HG03066 (cell line): ENCODE data around the gene TRAF7.
"Not testable (repeated sequence)": the region's sequence is repeated elsewhere in the genome, so short reads cannot be mapped to it uniquely, and the experiment has no call there.

ENCODE experiments used
- ATAC-seq: cut with Tn5 transposase; IDR thresholded peaks from one replicate; pipeline ENCODE4 v1.9.1; 2021; ENCODE audit warnings: low read depth; ENCODE audit not compliant: unreplicated experiment

Gene TRAF7

DNA sequence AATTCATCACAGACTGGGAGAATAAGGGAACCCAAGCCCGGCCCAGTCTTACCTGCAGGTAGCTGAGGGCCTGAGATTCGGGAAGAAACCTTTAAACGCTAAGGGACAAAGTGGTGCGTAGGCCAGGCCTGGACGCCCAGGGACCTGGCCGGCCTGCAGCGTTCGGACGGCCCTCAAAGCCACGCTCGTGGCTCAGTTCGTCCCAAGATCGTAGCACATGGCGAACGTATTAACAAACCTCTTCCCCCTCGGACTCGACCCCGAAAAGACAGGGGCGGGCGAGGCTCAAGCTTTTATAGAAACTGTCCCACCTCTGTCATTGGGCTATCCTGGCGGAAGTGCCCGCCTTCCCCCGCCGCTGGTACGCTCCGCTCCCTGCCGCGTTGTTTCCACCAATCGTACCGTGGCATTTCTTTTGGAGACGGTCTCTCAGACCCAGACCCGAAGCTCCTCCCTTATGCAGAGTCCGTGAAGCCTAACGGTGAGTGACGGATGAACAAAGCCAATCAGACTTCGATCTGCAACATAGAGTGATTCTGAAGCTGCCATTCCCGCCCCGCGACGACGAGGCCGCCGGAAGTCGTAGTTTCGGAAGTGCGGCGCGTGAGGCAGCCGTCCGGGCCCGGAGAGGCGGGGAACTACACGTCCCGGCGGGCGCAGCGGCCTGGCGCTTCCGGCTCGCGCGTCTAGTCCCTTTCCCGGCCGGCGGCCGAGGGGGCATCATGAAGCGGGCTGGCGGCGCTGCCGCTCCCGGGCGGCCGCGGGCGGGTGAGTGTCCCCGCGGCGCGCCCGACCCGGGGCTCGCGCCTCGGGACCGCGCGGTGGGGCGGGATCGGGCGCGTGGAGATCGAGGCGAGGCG lies at the start of gene TRAF7:
TSS of gene TRAF7 (plus strand) at position 692 of the 860 bp plus-strand sequence. CDS start 8,139 bp downstream, outside the sequence.
- ATAC-seq: peak; percentile 85

DNA sequence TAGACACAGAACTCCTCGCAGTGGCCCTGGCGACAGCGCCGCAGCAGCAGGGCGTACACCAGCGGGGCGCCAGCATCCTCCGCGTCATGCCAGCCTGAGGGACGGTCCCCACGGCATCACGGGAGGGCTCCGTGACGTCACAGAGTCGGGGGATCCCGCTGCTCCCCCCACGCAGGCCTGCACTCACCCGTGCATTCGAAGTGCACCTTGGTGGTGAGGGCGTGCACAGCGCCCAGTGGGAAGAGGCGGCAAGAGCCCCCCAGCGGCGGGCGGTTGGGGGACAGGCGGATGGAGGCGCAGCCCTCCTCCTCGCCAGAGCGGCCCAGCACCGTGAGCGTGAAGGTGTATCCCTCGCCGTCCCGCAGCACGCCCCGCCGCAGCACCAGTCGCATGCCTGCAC lies 49.4 kb upstream of the TRAF7 start:
- ATAC-seq: not testable (repeated sequence)

DNA sequence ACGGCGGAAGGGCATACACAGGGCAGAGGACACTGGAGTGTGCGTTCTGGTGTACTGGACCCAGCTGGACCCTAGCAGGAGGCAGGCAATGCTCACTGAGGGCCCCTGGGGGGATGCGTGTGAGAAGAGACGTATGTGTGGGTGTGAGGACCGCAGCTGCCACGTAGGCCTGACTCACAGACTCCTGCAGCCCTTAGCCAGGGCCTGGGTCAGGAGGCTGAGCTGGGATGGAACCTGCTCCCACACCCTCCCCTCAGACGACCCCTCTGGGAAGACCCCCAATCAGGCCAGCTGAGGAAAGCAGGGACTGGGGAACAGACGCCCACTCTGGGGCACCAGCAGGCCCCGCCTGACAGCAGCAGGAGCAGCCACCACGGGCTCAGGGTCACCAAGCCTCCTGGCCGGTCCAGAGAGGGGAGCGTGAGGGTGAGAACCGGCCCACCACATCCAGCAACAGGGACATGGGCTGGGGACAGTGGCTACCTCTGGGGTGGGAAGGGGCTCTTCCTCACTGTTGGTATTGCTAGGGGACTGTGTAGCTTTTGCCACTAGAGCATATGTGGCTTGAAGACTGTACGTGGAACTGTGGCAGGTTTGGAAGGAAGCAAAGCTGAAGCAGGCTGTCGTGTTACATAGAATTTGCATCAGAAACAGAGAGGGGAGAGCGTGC lies 48.3 kb upstream of the TRAF7 start:
- not testable (repeated sequence) for ATAC-seq

DNA sequence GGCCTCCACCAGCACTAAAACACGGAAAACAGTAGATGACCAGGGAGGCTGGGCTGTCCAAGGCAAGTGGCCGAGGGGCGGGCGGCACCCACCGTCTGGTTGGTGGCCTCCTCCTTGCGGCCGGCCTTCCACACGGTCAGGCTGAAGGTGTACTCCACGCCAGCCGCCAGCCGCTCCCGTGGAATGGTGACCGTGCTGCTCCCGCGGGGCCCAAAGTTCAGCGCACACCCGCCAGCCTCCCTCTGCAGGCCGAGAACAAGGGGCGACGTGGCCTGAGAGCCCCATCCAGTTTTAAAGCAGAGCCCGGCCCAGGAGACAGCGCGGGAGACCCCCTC lies 47.8 kb upstream of the TRAF7 start:
- not testable (repeated sequence) for ATAC-seq

DNA sequence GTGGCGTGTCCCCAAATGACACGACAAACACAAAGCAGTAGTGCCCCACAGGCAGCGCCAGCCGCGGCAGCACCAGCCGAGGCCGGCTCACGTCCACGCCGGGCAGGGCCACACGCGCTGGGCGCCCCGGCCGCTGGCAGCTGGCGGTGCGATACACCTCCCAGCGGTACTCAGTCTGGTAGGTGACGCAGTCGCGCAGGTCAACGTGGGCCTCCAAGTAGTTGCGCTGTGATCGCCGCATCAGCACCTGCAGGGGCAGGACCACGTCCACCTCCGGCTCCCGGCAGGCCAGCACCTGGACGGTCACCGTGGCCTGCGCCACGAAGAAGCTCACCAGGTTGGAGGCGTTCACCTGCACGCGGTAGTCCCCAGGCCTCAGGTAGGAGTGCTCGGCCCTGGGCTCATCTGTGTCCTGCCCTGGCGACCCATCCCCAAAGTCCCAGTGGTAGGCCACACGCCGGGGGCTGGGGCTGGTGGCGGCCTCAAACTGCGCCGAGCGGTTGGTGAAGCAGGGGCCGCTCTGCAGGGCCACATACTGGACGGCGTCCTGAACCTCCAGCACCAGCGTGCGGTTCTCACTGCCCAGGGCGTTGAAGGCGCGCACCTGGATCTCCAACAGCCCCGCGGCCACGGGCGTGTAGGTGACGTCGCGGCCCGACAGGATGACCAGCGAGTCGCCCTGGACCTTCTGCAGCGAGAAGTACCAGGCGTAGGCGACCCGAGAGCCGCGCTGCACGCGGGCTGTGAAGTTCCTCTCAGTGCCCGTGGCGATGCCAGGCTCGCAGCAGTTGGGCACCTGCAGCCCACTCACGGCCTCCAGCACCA lies 46.9 kb upstream of the TRAF7 start:
- ATAC-seq: not testable (repeated sequence)

DNA sequence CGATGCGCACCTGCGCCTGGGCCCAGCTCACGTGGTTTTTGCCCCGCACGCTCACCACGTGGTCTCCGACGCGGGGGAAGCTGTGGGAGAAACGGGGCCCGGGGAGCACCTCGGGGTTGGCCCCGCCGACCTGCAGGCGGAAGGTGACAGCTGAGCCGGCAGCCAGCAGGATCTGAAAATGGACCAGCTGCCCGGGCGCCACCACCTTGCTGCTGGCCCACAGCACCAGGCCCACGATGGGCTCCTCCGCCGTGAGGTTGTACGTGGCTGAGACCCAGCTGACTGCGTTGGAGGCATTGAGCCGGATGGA lies 46.4 kb upstream of the TRAF7 start:
- not testable (repeated sequence) for ATAC-seq

DNA sequence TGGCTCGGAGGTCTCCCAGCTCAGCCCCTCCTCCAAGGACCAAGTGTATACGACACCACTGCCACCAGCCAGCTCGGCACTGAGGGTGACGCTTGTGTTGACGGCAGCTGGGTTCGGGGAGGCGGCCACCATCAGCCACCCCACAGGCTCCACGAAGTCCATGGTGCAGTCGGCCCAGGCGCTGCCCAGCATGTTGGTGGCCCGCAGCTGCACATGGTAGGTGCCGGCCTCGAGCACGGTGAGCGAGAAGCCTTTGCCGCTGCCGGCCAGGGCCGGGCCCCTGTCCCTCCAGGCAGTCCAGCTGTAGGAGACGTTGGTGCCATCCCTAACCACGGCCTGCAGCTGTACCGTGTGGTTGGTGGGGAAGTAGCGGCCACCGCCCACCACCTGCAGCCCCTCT lies 45.7 kb upstream of the TRAF7 start:
- not testable (repeated sequence) for ATAC-seq

DNA sequence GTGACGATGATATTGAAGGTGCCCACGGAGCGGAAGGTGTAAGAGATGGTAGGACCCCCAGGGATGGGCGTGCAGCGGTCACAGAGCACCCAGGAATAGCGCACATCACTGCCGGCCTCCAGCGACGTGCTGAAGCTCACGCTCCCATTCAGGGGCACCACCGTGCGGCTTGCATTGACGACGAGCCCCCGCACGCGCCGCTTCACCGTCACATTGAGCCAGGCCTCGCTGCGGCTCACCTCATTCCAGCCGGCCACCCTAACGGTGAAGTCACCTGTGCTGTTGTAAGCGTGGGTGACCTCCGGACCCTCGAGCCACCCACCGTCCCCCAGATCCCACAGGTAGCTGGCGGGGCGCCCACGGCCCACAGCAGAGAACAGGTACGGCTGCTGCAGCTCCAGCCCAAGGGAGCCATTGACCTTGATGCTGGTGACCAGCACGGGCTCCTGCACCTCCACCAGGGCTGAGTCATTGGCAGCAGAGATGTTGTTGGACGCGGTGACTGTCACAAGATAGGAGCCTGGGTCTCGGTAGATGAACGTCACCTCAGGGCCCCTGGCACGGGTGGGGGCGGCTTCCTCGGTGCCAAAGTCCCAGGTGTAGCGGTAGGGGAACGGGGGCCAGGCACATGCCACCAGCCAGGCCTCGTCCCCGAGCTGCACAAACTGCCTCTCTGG lies 45.1 kb upstream of the TRAF7 start:
- ATAC-seq: not testable (repeated sequence)

DNA sequence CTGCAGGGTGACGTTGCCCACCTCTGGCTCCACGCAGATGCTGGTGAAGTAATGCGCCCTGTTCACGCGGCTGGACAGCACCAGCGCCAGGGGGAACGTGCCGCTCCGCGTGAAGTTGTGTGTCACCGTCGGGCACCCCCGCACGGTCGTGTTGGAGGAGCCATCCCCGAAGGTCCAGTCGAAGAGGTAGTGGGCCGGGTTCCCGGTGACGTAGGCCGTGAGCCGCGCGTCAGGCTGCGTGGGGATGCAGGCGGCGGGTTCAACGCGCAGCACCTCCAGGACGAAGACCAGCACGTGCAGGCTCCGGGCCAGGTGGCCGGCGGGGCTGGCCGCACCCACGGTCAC lies 44.6 kb upstream of the TRAF7 start:
- not testable (repeated sequence) for ATAC-seq

DNA sequence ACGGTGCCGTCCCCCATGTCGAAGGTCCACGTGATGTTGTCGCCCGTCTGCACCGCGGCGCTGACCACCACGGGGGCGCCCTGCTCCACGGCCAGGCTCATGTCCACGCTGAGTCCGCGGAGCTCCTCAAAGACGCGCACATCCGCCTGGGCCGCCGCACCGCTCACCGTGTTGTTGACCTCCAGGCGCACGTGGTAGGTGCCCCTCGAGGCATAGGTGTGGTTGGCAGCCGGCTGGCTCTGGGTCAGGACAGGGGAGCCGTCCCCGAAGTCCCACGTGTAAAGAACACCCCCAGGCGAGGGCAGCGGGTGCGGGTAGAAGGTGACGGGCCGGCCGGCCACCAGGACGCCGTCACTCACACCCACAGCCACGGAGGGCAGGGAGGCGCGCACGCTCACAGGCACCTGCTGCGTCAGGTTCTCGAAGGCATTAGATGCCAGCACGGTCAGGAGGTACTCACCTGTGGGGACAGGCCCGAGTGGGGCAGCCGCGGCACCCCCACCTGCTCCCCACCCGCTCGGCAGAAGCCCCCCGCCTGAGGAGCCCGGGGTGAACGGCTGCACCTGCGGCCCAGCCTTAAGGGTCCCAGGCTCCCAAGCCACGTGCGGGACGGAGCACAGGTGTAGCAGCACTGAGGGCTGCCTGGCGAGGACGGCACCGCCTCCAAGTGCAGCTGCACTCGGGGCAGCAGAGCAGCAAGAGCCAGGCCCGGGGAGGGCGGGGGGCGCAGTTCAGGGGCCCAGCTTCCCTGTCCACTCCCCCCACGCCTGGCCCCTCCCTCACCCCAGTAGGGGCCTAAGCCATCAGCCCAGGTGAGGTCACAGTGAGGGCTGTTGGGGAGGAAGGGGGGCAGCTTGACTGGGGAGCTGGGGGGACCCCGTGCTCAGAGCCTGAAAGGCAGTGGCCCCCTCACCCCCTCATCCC lies 43.9 kb upstream of the TRAF7 start:
- ATAC-seq: not testable (repeated sequence)

DNA sequence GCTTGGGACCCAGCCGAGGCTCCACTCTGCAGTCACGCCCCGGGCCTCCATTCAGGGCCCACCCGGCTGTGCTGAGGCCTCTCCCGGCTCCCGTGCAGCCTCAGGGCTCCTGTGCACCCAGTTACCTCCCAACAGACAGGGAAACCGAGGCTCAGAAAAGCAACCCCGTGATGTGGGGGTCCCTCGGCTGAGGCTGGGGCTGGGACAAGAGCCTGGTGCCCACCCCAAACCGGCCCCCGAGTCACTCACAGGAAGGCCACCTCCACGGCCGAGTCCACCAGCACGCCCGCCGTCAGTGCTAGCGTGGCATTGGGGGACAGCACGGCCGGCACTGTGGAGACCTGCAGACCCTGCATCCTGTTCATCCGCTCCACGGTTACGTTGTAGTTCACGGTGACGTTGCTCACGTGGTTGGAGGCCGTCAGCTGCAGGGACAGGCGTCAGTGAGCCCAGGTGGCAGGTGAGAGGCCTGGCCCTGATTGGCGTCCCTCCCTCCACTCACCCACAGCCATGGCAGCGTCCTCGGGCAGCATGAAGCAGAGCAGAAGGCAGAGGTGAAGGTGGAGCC lies 43.0 kb upstream of the TRAF7 start:
- ATAC-seq: not testable (repeated sequence)

DNA sequence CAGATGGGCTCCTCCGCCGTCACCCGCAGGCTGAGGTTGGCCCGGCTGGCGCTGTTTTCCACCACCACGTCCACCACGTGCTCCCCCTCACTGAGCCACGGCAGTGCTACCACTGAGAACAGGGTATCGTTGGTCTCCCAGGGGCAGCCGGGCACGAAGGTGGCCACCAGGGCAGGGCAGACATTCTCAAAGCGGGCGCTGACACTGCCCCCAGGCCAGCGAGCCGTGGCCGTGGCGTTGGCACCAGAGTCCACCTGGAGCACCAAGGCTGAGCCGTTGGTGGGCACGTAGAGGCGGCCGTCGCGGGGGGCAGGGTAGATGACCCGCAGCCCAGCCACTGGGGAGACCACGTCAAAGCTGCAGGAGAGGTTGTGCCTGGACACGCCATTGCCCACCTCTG lies 41.4 kb upstream of the TRAF7 start:
- ATAC-seq: not testable (repeated sequence)

DNA sequence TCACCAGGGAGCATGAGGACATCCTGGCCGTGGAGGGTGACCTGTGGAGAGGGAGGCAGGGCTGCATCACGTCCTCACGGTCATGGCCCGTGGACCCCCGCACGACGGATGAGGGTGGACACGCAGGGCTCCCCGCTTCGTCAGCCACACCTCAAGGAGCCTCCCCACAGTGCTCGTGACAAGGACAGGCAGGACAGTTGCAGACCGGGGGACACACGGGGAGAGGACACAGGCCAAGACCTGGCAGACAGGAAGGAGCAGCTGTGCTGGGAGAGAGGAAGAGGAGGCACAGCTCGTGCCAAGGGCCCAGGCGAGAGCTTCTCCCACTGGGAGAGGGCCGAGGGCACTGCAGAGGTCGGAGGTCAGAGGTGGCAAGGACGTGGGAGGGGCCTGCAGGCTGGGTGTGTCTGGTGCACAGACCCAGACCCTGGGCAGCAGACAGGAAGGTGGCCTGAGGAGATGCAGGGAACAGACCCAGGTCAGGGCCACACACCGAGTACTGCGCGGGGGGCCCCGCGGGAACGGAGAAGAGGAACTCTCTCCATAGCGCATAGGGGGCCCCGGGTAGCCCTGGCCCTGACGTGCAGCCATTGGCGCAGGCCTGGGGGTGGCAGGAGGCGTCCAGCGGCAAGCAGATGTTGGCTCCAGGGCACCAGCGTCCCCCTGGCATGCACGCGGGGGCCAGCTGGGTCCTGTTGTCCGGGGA lies 40.5 kb upstream of the TRAF7 start:
- not testable (repeated sequence) for ATAC-seq

DNA sequence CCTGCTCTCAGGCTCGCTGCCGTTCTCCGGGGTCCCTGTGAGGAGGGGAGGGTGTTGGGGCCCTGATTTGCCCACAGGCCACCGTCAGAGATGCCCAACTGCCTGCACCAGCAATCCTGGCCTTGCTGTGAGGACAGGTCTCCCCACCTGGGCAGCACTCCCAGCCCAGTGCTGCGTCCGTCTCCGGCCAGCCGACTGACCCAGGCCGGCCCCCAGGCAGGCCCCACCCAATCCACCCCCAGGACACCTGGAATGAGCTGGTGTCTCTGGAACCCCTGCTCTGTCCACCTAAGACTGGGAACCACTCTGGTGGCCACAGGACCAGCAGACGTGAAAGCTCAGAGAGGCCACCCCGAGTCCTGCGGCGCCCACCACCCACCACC lies 40.0 kb upstream of the TRAF7 start:
- no peak for ATAC-seq

DNA sequence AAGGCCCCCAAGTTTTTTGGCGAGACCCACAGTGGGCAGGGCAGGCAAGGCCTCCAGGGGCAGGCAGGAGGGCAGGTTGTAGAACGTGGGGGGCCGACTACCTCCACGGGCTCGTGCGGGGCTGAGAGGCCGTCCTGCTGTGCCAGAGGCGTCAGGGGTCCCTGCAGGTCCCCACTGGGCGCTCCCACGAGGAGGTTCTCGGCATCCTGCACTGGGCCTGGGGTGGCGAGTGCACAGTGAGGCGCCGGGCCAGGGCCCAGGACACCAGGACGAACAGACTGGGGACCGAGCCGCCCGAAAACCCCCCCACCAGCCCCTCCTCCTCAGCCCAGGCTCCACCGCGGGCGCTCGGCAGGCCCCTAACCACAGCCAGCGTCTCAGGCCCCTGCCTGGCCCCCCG lies 39.2 kb upstream of the TRAF7 start:
- ATAC-seq: not testable (repeated sequence)

DNA sequence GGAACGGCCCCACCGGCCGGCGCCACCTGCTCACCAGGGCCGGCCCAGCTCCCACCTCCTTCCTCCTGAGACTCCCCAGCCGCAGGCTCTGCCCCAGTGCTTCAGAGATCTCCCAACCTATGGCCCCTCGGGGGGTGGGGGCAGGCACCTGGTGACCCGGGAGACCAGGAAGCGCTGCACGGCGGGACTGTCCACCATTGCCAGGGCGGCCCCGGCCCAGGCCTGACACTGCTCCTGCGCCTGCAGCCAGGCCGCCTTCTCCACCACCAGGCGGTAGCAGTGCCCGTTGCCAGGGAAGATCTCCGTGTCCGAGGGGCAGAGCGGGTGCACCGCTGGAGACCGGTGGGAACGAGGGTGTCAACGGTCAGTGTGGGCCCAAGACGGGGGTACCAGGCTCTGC lies 38.2 kb upstream of the TRAF7 start:
- ATAC-seq: not testable (repeated sequence)

DNA sequence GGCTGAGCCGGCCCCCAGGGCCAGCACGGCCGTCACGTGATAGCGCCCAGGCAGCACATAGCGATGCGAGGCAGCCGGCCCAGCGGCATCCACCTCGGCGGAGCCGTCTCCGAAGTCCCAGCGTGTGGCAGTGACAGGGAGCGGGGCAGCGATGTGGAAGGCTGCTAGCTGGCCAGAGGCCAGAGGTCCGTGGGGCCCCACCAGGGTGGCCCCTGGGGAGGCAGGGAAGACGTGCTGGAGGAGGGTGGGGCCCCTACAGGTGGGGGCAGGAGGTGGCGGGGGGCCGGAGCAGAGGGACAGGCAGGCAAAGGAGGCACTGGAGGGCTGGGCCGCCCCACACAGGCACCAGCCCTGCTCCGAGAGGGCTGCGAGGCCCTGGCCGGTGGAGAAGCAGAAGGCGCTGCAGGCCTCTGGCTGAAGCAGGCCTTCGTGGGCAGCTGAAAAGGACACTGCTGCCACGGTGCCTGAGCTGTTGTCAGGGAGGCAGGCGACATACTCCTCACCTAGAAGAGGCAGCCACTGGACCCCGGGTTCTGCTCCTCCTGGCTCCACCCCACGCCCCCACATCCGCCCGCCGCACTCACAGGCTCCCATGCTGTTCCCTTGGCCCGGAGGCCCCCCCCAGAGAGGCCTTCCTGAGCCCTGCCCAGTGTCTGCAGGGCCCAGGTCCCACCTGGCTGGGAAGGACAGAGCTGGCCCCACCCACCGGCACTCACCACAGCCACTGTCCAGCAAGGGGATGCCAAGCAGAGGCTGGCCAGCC lies 37.4 kb upstream of the TRAF7 start:
- ATAC-seq: not testable (repeated sequence)

DNA sequence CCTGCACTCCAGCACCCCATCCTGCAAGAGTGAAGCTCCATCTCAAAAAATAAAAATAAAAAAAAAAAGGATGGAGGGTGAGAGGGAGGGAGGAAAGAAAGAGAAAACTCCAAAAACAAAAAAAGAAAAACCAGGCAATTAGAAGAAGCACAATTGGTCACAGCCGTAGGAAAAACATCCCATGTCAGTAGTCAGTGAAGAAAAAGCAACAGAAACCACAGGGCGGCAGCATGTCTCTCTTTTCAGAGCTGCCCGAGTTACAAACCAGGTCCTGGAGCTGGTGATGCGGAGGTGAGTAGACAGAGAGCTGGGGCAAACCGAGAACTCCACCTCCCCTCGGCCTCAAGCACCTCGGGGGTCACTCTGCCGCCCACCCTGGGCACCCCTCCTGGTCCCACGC lies 34.3 kb upstream of the TRAF7 start:
- ATAC-seq: not testable (repeated sequence)
